Nephron (organoid): ENCODE data around the gene RUFY1.
A peak's percentile ranks its signal among the peaks of the same experiment; 100 is the strongest.

Experiments
- H3K27ac Mint-ChIP-seq, 3 experiments: 2 replicates each; pipeline ENCODE4 v1.8.0; 2020; ENCODE audit warnings: mixed read lengths in 3 of 3, mild to moderate bottlenecking in 2 of 3, moderate library complexity in 1 of 3
- H3K27me3 Mint-ChIP-seq: 2 replicates; pipeline ENCODE4 v1.8.0; 2021; ENCODE audit warnings: low read depth, mild to moderate bottlenecking, moderate library complexity, mixed read lengths
- H3K36me3 Mint-ChIP-seq: 2 replicates; pipeline ENCODE4 v1.8.0; 2020; ENCODE audit warnings: low read depth, mixed read lengths
- H3K4me1 Mint-ChIP-seq: 2 replicates; pipeline ENCODE4 v1.8.0; 2020; ENCODE audit warnings: mixed read lengths
- H3K4me3 Mint-ChIP-seq, 3 experiments: 2 replicates each; pipeline ENCODE4 v1.8.0; 2020; ENCODE audit warnings: mild to moderate bottlenecking in 3 of 3, mixed read lengths in 3 of 3, moderate library complexity in 2 of 3
- H3K9me3 Mint-ChIP-seq: 2 replicates; pipeline ENCODE4 v1.8.0; 2020; ENCODE audit warnings: mixed read lengths
- TF ChIP-seq, protein P1 (sequence below), 3 experiments: fragments of 200-600 bp; sonication (generic); IDR thresholded peaks; one replicate each; pipeline ENCODE4 v1.5.0; 2021; ENCODE audit warnings: antibody characterized with exemption in 3 of 3; ENCODE audit not compliant: unreplicated experiment in 3 of 3

RUFY1 gene

DNA sequence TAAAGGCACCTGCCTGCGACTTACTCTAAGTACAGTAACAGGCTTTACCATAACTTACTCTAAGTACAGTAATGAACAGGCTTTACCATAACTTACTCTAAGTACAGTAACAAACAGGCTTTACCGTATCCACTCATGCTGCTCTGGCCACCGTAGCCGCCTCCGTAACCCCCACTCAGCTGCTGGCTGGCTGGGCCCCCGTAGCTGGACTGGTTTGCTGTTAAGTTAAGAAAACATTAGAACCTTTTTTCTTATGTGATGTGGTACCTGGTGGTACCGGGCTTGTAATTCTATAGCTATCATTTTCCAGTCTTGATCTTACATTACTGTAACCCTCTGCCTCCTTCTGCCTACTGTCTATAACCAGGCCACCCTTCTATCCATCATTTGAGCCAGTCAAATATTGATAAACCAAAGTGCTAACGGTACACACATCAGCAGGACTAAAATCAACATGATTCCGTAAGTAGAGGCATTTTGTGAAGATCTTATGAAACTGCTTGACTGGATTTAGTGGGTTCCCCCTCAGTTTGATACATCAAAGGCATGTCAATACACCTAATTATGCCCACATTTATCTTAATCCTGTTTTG, 65.7 kb downstream of the RUFY1 start:
- TF ChIP-seq, protein P1, sequence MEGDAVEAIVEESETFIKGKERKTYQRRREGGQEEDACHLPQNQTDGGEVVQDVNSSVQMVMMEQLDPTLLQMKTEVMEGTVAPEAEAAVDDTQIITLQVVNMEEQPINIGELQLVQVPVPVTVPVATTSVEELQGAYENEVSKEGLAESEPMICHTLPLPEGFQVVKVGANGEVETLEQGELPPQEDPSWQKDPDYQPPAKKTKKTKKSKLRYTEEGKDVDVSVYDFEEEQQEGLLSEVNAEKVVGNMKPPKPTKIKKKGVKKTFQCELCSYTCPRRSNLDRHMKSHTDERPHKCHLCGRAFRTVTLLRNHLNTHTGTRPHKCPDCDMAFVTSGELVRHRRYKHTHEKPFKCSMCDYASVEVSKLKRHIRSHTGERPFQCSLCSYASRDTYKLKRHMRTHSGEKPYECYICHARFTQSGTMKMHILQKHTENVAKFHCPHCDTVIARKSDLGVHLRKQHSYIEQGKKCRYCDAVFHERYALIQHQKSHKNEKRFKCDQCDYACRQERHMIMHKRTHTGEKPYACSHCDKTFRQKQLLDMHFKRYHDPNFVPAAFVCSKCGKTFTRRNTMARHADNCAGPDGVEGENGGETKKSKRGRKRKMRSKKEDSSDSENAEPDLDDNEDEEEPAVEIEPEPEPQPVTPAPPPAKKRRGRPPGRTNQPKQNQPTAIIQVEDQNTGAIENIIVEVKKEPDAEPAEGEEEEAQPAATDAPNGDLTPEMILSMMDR (IDR thresholded peaks at IDR 0.05; ENCODE audit: unreplicated experiment in 3 of 3): no peak
- Mint-ChIP-seq H3K4me1 (peaks cover 78% of the 10 kb centered on the region), H3K4me3 (no peak overlapping the region), H3K27ac (peak overlapping the region in 1 of 3 experiments; percentile 47), H3K9me3 (no peaks in the 10 kb centered on the region), H3K27me3 (no peaks in the 10 kb centered on the region), H3K36me3 (peaks cover 86% of the 10 kb centered on the region)

DNA sequence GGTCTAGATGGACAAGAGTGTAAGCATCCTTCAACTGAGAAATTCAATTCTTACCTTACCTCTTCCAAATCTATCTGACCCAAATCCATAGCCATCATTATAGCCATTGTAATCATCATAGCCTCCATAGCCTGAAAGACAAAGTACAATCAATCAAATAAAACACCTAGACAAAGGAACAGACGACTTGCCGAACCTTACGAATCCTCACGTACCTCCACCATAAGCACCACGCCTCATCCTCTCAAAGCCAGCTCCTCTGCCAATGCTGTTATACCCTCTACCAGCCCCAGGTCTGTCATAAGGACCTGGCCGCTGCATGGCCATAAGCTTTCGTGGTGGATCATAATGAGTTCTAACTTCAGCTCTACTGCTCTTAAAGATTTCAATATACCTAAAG, 67.6 kb downstream of the RUFY1 start:
- H3K4me1 Mint-ChIP-seq: peaks cover 77% of the 10 kb centered on the region
- H3K4me3 Mint-ChIP-seq: peak overlapping the region; percentile 6 to 26 (median 10)
- peaks cover 91% of the 10 kb centered on the region for H3K36me3 Mint-ChIP-seq
- H3K27ac Mint-ChIP-seq: peak overlapping the region in 2 of 3 experiments; percentile 13 to 66
- H3K27me3 Mint-ChIP-seq: no peaks in the 10 kb centered on the region
- H3K9me3 Mint-ChIP-seq: no peaks in the 10 kb centered on the region
- TF ChIP-seq, protein P1 (IDR thresholded peaks at IDR 0.05; ENCODE audit: unreplicated experiment in 3 of 3): no peak

DNA sequence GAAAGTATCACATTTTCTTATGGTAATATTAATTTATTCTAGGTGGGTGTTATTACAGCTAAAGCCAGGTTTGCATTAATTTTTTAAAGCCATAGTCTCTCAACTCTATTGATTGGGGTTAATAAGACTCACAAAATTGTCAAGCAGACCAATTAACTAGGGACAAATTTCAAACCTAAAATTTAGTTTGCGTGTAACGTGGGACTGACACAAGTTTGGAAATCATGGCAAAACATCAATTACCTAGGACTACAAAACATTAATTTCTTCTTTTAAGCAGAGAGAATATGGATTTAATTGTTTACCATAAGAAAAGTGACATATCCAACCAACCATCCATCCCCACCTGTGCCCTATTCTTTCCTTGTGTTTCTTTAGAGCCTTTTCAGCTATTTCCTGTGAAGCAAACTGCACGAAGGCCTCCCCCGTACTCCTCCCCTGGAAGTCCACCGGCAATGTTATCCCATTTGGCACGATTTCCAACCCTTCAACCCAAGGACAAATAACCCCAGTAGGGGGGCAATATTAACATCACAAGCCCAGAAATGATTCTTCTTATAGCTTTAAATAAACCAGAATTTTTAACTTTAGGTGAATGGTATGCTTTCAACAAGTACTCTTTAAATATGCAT, 68.7 kb downstream of the RUFY1 start:
- H3K9me3 Mint-ChIP-seq: no peaks in the 10 kb centered on the region
- H3K27ac Mint-ChIP-seq: peak overlapping the region; percentile 44 to 68 (median 45)
- TF ChIP-seq, protein P1 (IDR thresholded peaks at IDR 0.05; ENCODE audit: unreplicated experiment in 3 of 3): no peak
- H3K27me3 Mint-ChIP-seq: no peaks in the 10 kb centered on the region
- peak overlapping the region; percentile 81 to 87 (median 81) for H3K4me3 Mint-ChIP-seq
- H3K36me3 Mint-ChIP-seq: peaks cover 85% of the 10 kb centered on the region
- H3K4me1 Mint-ChIP-seq: peaks cover 67% of the 10 kb centered on the region

DNA sequence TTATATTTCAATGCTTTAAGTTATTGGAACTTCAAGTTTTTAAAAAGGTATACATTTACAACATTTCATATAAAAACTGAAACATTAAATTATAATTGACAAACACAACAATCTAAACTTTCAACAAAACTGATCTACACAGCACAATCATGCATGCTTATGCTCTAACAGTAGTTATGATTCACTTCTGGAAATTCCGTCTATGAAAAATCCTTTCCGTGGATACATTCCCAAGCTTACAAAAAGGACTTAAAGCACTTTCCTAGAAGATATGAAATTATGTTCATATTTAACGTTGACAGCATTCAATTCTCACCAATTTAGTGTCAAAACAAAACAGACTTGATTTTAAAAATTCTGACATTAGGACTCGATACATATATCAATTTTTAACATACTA, 69.4 kb downstream of the RUFY1 start:
- peaks cover 67% of the 10 kb centered on the region for H3K4me1 Mint-ChIP-seq
- peak overlapping the region; percentile 99 to 100 (median 99) for H3K4me3 Mint-ChIP-seq
- H3K27me3 Mint-ChIP-seq: no peaks in the 10 kb centered on the region
- TF ChIP-seq, protein P1 (IDR thresholded peaks at IDR 0.05; ENCODE audit: unreplicated experiment in 3 of 3): no peak
- peaks cover 77% of the 10 kb centered on the region for H3K36me3 Mint-ChIP-seq
- H3K27ac Mint-ChIP-seq: no peak overlapping the region
- no peaks in the 10 kb centered on the region for H3K9me3 Mint-ChIP-seq

DNA sequence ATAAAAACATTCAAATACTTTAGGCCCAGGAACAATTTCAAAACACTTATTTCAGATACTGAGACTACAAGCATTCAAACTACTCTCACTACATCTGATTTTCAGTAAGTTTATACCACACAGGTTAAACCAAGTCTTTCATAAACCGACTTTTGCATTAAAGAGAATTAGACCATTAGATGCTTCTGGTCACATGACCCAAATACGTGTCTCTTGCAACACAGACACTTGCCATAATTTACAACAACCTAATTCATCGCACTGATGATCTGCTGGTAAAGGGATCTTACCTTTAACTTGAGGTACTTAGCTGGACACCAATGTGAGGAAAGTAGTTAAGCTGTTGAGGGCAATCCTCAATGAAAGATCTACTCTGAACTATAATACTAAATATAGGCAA, 69.9 kb downstream of the RUFY1 start:
- TF ChIP-seq, protein P1 (IDR thresholded peaks at IDR 0.05; ENCODE audit: unreplicated experiment in 3 of 3): no peak
- H3K4me1 Mint-ChIP-seq: peaks cover 68% of the 10 kb centered on the region
- H3K27ac Mint-ChIP-seq: peak overlapping the region; percentile 99 to 100 (median 100)
- peak overlapping the region; percentile 99 to 100 (median 99) for H3K4me3 Mint-ChIP-seq
- peaks cover 74% of the 10 kb centered on the region for H3K36me3 Mint-ChIP-seq
- no peaks in the 10 kb centered on the region for H3K9me3 Mint-ChIP-seq
- H3K27me3 Mint-ChIP-seq: no peaks in the 10 kb centered on the region
